ENCODE measurements around the gene WDR45B. TPM values are rescaled to one million over a fixed set of nuclear protein-coding genes. Genes with fewer than 3 reads are reported as not detected.

The WDR45B gene
- total RNA-seq, 2 experiments from 2014 or later, result 49.8 to 54.3 TPM

- H3K4me3 ChIP-seq (ENCODE audit: low read length), result no peak overlapping the region
- ChIA-PET POLR2A (no interaction called here), CTCF (no interaction called here)
- H3K36me3 Mint-ChIP-seq (ENCODE audit: low read depth), result peaks cover 5% of the 10 kb centered on the region
- no peaks in the 10 kb centered on the region for H3K9me3 Mint-ChIP-seq
- no peaks in the 10 kb centered on the region for H3K4me1 ChIP-seq (ENCODE audit: insufficient read depth, low read length)
- DNase-seq (no peak), ATAC-seq (ENCODE audit: poor library complexity) (no peak)
- no peaks in the 10 kb centered on the region for H3K4me1 Mint-ChIP-seq (ENCODE audit: low read depth)
- intact Hi-C loops (cut with DNase I, micrococcal nuclease), result no loop called here
- no peaks in the 10 kb centered on the region for H3K27me3 ChIP-seq (ENCODE audit: control insufficient read depth in 1 of 2, insufficient read depth in 2 of 2, low read length in 2 of 2)
- H3K9me3 ChIP-seq (ENCODE audit: control insufficient read depth in 1 of 2, insufficient read depth in 1 of 2, low read length in 2 of 2), result peaks cover 0 to 10% of the 10 kb centered on the region in 2 experiments
- no peak for TF ChIP-seq CTCF (IDR thresholded peaks at IDR 0.05)
- no peaks in the 10 kb centered on the region for H3K27me3 Mint-ChIP-seq
- H3K27ac ChIP-seq (ENCODE audit: low read depth in 1 of 2, low read length in 2 of 2), result no peak overlapping the region
- H3K27ac Mint-ChIP-seq, result no peak overlapping the region
- no peak overlapping the region for H3K4me3 Mint-ChIP-seq
- no peaks in the 10 kb centered on the region for H3K36me3 ChIP-seq (ENCODE audit: insufficient read depth, low read length)
Measured at GRCh38 chr17:82689077-82689476, 40.8 kb upstream of the WDR45B start.

- Mint-ChIP-seq H3K9me3 (no peaks in the 10 kb centered on the region), H3K4me1 (ENCODE audit: low read depth) (no peaks in the 10 kb centered on the region), H3K36me3 (ENCODE audit: low read depth) (peaks cover 5% of the 10 kb centered on the region), H3K27ac (no peak overlapping the region), H3K4me3 (no peak overlapping the region), H3K27me3 (no peaks in the 10 kb centered on the region)
- Histone ChIP-seq H3K9me3 (ENCODE audit: control insufficient read depth in 1 of 2, insufficient read depth in 1 of 2, low read length in 2 of 2) (no peaks in the 10 kb centered on the region), H3K27me3 (ENCODE audit: control insufficient read depth in 1 of 2, insufficient read depth in 2 of 2, low read length in 2 of 2) (no peaks in the 10 kb centered on the region), H3K4me1 (ENCODE audit: insufficient read depth, low read length) (no peaks in the 10 kb centered on the region), H3K36me3 (ENCODE audit: insufficient read depth, low read length) (no peaks in the 10 kb centered on the region), H3K27ac (ENCODE audit: low read depth in 1 of 2, low read length in 2 of 2) (no peak overlapping the region), H3K4me3 (ENCODE audit: low read length) (no peak overlapping the region)
- ChIA-PET POLR2A (no interaction called here), CTCF (no interaction called here)
- TF ChIP-seq CTCF (IDR thresholded peaks at IDR 0.05), result no peak
- no peak for ATAC-seq (ENCODE audit: poor library complexity)
- no peak for DNase-seq
- intact Hi-C loops (cut with DNase I, micrococcal nuclease), result no loop called here
Measured at GRCh38 chr17:82687871-82688270, 39.6 kb upstream of the WDR45B start.

GRCh38 chr17:82687375-82687861 lies 39.2 kb upstream of the WDR45B start:
- TF ChIP-seq CTCF (IDR thresholded peaks at IDR 0.05), result no peak
- Mint-ChIP-seq H3K9me3 (no peaks in the 10 kb centered on the region), H3K27ac (no peak overlapping the region), H3K4me3 (no peak overlapping the region), H3K27me3 (no peaks in the 10 kb centered on the region), H3K36me3 (ENCODE audit: low read depth) (peaks cover 6% of the 10 kb centered on the region), H3K4me1 (ENCODE audit: low read depth) (no peaks in the 10 kb centered on the region)
- Histone ChIP-seq H3K36me3 (ENCODE audit: insufficient read depth, low read length) (no peaks in the 10 kb centered on the region), H3K4me1 (ENCODE audit: insufficient read depth, low read length) (no peaks in the 10 kb centered on the region), H3K27me3 (ENCODE audit: control insufficient read depth in 1 of 2, insufficient read depth in 2 of 2, low read length in 2 of 2) (no peaks in the 10 kb centered on the region), H3K4me3 (ENCODE audit: low read length) (no peak overlapping the region), H3K27ac (ENCODE audit: low read depth in 1 of 2, low read length in 2 of 2) (no peak overlapping the region), H3K9me3 (ENCODE audit: control insufficient read depth in 1 of 2, insufficient read depth in 1 of 2, low read length in 2 of 2) (no peaks in the 10 kb centered on the region)
- ATAC-seq (ENCODE audit: poor library complexity) (no peak), DNase-seq (no peak)
- CTCF ChIA-PET, result no interaction called here
- POLR2A ChIA-PET, result no interaction called here
- intact Hi-C loops (cut with DNase I, micrococcal nuclease), result no loop called here

All from CD4-positive, alpha-beta T cell (primary cell).